Adipocyte (in vitro differentiated cells): Measurements from ENCODE around the gene CS.
"Not testable (repeated sequence)": the region's sequence is repeated elsewhere in the genome, so short reads cannot be mapped to it uniquely, and the experiment has no call there.

Experiments used
- DNase-seq: peaks from one replicate; pipeline ENCODE4 v3.0.0-alpha.2; 2015; ENCODE audit warnings: low read depth
- H3K27me3 ChIP-seq: replicated peaks from 2 replicates; pipeline ENCODE4 v1.7.0; 2013; ENCODE audit warnings: mild to moderate bottlenecking, low read length, moderate library complexity; ENCODE audit not compliant: control insufficient read depth, insufficient read depth
- H3K36me3 ChIP-seq: 2 replicates; pipeline ENCODE4 v1.7.0; 2013; ENCODE audit warnings: low read length, mild to moderate bottlenecking, moderate library complexity; ENCODE audit not compliant: control insufficient read depth, insufficient read depth, severe bottlenecking
- H3K4me1 ChIP-seq: 2 replicates; pipeline ENCODE4 v1.7.0; 2013; ENCODE audit warnings: mild to moderate bottlenecking, low read length, moderate library complexity; ENCODE audit not compliant: control insufficient read depth, insufficient read depth
- H3K4me3 ChIP-seq: 2 replicates; pipeline ENCODE4 v1.7.0; 2013; ENCODE audit warnings: mild to moderate bottlenecking, low read length, moderate library complexity
- H3K9ac ChIP-seq: 2 replicates; pipeline ENCODE4 v1.7.0; 2013; ENCODE audit warnings: mild to moderate bottlenecking, low read length, moderate library complexity
- H3K9me3 ChIP-seq: 2 replicates; pipeline ENCODE4 v1.7.0; 2013; ENCODE audit warnings: mild to moderate bottlenecking, low read length, moderate library complexity; ENCODE audit not compliant: control insufficient read depth

CS gene

GRCh38 chr12:56297400-56297799 lies 2.7 kb downstream of the CS start:
- peak overlapping the region; percentile 100 for H3K4me3 ChIP-seq
- H3K27me3 ChIP-seq, result no peaks in the 10 kb centered on the region
- H3K4me1 ChIP-seq, result peaks cover 53% of the 10 kb centered on the region
- no peak for DNase-seq
- H3K9me3 ChIP-seq, result no peaks in the 10 kb centered on the region
- peak overlapping the region; percentile 100 for H3K9ac ChIP-seq
- peaks cover 12% of the 10 kb centered on the region for H3K36me3 ChIP-seq

GRCh38 chr12:56296295-56296694 lies 3.8 kb downstream of the CS start:
- no peaks in the 10 kb centered on the region for H3K9me3 ChIP-seq
- H3K4me1 ChIP-seq, result peaks cover 55% of the 10 kb centered on the region
- peak overlapping the region; percentile 66 for H3K9ac ChIP-seq
- peak; percentile 40 for DNase-seq
- H3K4me3 ChIP-seq, result peak overlapping the region; percentile 100
- H3K27me3 ChIP-seq, result no peaks in the 10 kb centered on the region
- peaks cover 13% of the 10 kb centered on the region for H3K36me3 ChIP-seq

- Histone ChIP-seq H3K9me3 (no peaks in the 10 kb centered on the region), H3K27me3 (no peaks in the 10 kb centered on the region), H3K4me1 (peaks cover 48% of the 10 kb centered on the region), H3K36me3 (peaks cover 30% of the 10 kb centered on the region), H3K4me3 (no peak overlapping the region), H3K9ac (peak overlapping the region; percentile 62)
- DNase-seq, result no peak
These were observed 6.3 kb downstream of the CS start for GRCh38 chr12:56293795-56294194.

- no peaks in the 10 kb centered on the region for H3K27me3 ChIP-seq
- peaks cover 51% of the 10 kb centered on the region for H3K36me3 ChIP-seq
- H3K9me3 ChIP-seq, result no peaks in the 10 kb centered on the region
- no peak for DNase-seq
- H3K4me3 ChIP-seq, result no peak overlapping the region
- no peak overlapping the region for H3K9ac ChIP-seq
- H3K4me1 ChIP-seq, result peaks cover 41% of the 10 kb centered on the region
These were observed 11.3 kb downstream of the CS start for GRCh38 chr12:56288705-56289387.

DNA sequence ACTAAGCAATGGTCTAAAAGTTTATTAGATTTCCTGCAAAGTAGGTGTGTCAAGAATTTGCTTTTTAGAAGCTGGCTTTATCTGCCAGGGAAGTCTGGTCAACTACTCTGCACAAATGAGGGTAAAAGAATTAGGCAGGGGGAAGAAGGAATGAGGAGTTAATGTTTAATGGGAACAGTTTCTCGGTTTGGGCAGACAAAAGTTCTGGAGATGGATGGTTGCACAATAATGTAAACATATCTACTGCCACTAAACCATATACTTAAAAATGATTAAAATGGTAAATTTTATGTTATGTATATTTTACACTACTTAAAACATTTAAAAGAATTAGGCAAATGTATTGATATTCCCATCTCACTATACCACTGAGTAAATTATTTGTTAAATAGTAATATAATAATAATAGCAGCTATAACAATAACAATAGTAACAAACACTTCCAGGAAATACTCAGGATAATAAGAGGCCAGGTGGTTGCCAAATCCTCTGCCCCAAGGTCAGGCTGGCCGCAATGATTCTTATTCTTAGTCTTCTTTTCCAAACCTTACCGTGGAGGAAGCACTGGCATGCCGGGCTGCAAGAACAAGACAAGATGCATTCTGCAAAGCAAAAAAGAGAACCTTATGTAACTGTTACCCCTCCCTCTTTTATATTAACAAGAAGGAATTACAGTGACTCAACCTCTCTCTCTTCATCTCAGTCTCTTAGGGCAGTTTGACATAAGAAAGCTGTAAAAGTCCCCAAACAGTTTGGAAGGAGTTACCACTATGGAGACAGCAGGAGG lies 13.9 kb downstream of the CS start:
- no peak overlapping the region for H3K9ac ChIP-seq
- DNase-seq, result no peak

DNA sequence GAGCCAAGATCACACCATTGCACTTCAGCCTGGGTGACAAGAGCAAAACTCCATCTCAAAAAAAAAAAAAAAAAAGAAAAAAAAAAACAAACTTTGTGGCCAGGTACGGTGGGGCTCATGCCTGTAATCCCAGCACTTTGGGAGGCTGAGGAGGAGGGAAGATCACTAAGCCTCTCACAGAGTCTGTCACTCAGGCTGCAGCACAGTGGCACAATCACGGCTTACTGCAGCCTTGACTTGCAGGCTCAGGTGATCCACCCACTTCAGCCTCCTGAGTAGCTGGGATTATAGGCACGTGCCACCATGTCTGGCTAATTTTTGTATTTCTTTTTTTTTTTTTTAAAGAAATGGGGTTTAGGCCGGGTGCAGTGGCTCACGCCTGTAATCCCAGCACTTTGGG lies 15.9 kb downstream of the CS start:
- H3K9ac ChIP-seq, H3K27me3 ChIP-seq, H3K4me3 ChIP-seq, H3K9me3 ChIP-seq, DNase-seq: not testable (repeated sequence)
- Histone ChIP-seq H3K36me3 (peaks cover 74% of the 10 kb centered on the region), H3K4me1 (peaks cover 26% of the 10 kb centered on the region)

More for the DNA sequence above, 13.9 kb downstream of the CS start:
- Histone ChIP-seq H3K27me3 (no peaks in the 10 kb centered on the region), H3K36me3 (peaks cover 71% of the 10 kb centered on the region), H3K9me3 (no peaks in the 10 kb centered on the region), H3K4me1 (peaks cover 29% of the 10 kb centered on the region), H3K4me3 (no peak overlapping the region)

DNA sequence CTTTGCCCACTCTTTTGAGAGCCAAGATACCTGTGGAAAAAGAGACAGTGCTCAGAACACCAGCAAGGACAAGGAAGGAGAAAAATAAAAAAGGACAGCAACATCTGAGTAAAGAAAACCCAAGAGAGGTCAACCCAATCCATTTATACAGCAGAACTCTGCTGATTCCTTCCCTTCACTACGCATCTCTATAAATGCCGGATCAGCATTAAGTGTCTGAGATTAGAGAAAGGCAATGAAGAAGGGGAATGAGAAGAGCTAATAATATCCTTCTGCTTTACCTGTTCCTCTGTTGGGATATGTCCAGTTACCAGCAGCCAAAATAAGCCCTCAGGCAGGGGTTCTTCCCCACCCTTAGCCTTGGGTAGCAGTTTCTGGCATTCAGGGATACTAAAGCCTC lies 17.6 kb downstream of the CS start:
- Histone ChIP-seq H3K9me3 (no peaks in the 10 kb centered on the region), H3K36me3 (peaks cover 85% of the 10 kb centered on the region), H3K27me3 (no peaks in the 10 kb centered on the region), H3K4me3 (no peak overlapping the region), H3K9ac (no peak overlapping the region), H3K4me1 (peaks cover 25% of the 10 kb centered on the region)
- no peak for DNase-seq

- Histone ChIP-seq H3K36me3 (peaks cover 88% of the 10 kb centered on the region), H3K4me3 (no peak overlapping the region), H3K27me3 (no peaks in the 10 kb centered on the region), H3K4me1 (peaks cover 20% of the 10 kb centered on the region), H3K9ac (no peak overlapping the region), H3K9me3 (no peaks in the 10 kb centered on the region)
- DNase-seq, result no peak
These were observed 18.1 kb downstream of the CS start for GRCh38 chr12:56282030-56282429.

DNA sequence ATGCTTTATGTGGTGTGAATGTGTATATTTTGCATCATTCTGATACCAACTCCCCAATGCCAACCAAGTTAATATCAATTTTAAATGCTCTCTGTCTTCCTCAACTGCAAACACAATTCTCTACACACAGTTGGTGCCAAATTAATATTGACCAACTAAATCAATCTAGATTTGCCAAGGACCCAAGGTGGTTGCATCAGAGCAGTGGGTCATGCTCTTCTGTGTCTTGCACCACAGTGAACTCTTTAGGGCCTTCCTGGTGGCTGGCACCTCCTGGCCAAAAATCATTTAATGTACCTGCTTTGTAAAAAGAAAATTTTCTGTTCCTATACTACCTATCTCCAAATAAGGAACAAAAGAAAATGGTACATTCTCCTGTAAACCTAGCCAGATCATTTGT lies 19.3 kb downstream of the CS start:
- DNase-seq, result no peak
- Histone ChIP-seq H3K9me3 (no peaks in the 10 kb centered on the region), H3K27me3 (no peaks in the 10 kb centered on the region), H3K36me3 (peaks cover 92% of the 10 kb centered on the region), H3K9ac (no peak overlapping the region), H3K4me3 (no peak overlapping the region), H3K4me1 (peaks cover 10% of the 10 kb centered on the region)

- no peak for DNase-seq
- Histone ChIP-seq H3K4me1 (peaks cover 10% of the 10 kb centered on the region), H3K27me3 (no peaks in the 10 kb centered on the region), H3K4me3 (no peak overlapping the region), H3K9me3 (no peaks in the 10 kb centered on the region), H3K36me3 (peaks cover 96% of the 10 kb centered on the region), H3K9ac (no peak overlapping the region)
These were observed 21.2 kb downstream of the CS start for GRCh38 chr12:56278905-56279304.

- no peak overlapping the region for H3K9ac ChIP-seq
- peaks cover 93% of the 10 kb centered on the region for H3K36me3 ChIP-seq
These were observed 25.8 kb downstream of the CS start for GRCh38 chr12:56274299-56274698.

More at GRCh38 chr12:56274299-56274698, 25.8 kb downstream of the CS start:
- Histone ChIP-seq H3K4me3 (no peak overlapping the region), H3K4me1 (peaks cover 13% of the 10 kb centered on the region), H3K9me3 (no peaks in the 10 kb centered on the region), H3K27me3 (no peaks in the 10 kb centered on the region)
- no peak for DNase-seq
